ENCODE measurements around the gene TSNAXIP1.

GRCh38 chr16:67781565-67781921 is 25.1 kb upstream of the TSNAXIP1 start:
- TF ChIP-seq EZH2 (IDR thresholded peaks at IDR 0.05; ENCODE audit: borderline replicate concordance, insufficient read depth, low read depth, low read length, poor library complexity, severe bottlenecking): no peak
- TF ChIP-seq CTCF (IDR thresholded peaks at IDR 0.05): no peak

Data from B cell (primary cell).